ENCODE measurements around the gene CLIC3.

GRCh38 chr9:137006116-137007003 lies 10.0 kb upstream of the CLIC3 start:
- TF ChIP-seq CTCF (IDR thresholded peaks at IDR 0.05; ENCODE audit: insufficient read depth, low read length, poor library complexity, severe bottlenecking) (no peak), EZH2phosphoT487 (conservative IDR thresholded peaks at IDR 0.05; ENCODE audit: low read length) (no peak)

Measured in SU-DHL-6 (cell line).